HL-60/S4 (cell line): ENCODE results near the gene KCNMA1.

ENCODE experiments used
- in situ Hi-C: fragments of 300-500 bp; cut with MboI; formaldehyde crosslinking; loops from 2 replicates; pipeline ENCODE4 v1.14.3; 2022; ENCODE audit warnings: low sequenced_read_pairs

Gene KCNMA1

GRCh38 chr10:76905251-76905650 is 732.4 kb downstream of the KCNMA1 start:
- in situ Hi-C loops, result no loop called here

GRCh38 chr10:76903387-76903945 is 734.1 kb downstream of the KCNMA1 start:
- in situ Hi-C loops, result no loop called here

GRCh38 chr10:76902949-76903348 is 734.7 kb downstream of the KCNMA1 start:
- in situ Hi-C loops, result no loop called here

- in situ Hi-C loops, result no loop called here
Observed at GRCh38 chr10:76901701-76902100, 735.9 kb downstream of the KCNMA1 start.

GRCh38 chr10:76899490-76899889 is 738.1 kb downstream of the KCNMA1 start:
- in situ Hi-C loops, result no loop called here

- in situ Hi-C loops, result no loop called here
Observed at GRCh38 chr10:76892766-76893479, 744.7 kb downstream of the KCNMA1 start.

- in situ Hi-C loops, result no loop called here
Observed at GRCh38 chr10:76887223-76888010, 750.2 kb downstream of the KCNMA1 start.

- in situ Hi-C loops, result no loop called here
Observed at GRCh38 chr10:76885816-76886215, 751.8 kb downstream of the KCNMA1 start.

GRCh38 chr10:76884673-76885275 is 752.8 kb downstream of the KCNMA1 start:
- in situ Hi-C loops, result no loop called here

- in situ Hi-C loops, result no loop called here
Observed at GRCh38 chr10:76883596-76883995, 754.0 kb downstream of the KCNMA1 start.

GRCh38 chr10:76882796-76883195 is 754.8 kb downstream of the KCNMA1 start:
- in situ Hi-C loops, result no loop called here

GRCh38 chr10:76882245-76882644 is 755.4 kb downstream of the KCNMA1 start:
- in situ Hi-C loops, result no loop called here

- in situ Hi-C loops, result no loop called here
Observed at GRCh38 chr10:76881477-76882220, 756.0 kb downstream of the KCNMA1 start.

GRCh38 chr10:76880931-76881330 is 756.7 kb downstream of the KCNMA1 start:
- in situ Hi-C loops, result no loop called here

GRCh38 chr10:76879116-76879913 is 758.3 kb downstream of the KCNMA1 start:
- in situ Hi-C loops, result no loop called here

GRCh38 chr10:76878514-76878913 is 759.1 kb downstream of the KCNMA1 start:
- in situ Hi-C loops, result no loop called here

- in situ Hi-C loops, result no loop called here
Observed at GRCh38 chr10:76874896-76875295, 762.7 kb downstream of the KCNMA1 start.

- in situ Hi-C loops, result no loop called here
Observed at GRCh38 chr10:76874176-76874575, 763.4 kb downstream of the KCNMA1 start.

GRCh38 chr10:76871697-76872295 is 765.8 kb downstream of the KCNMA1 start:
- in situ Hi-C loops, result no loop called here

GRCh38 chr10:76869931-76870330 is 767.7 kb downstream of the KCNMA1 start:
- in situ Hi-C loops, result no loop called here
